ELR (cell line): ENCODE data around the gene SERPINB3.
"Not testable (repeated sequence)": the region's sequence is repeated elsewhere in the genome, so short reads cannot be mapped to it uniquely, and the experiment has no call there.

Source experiments
- DNase-seq: peaks from one replicate; pipeline ENCODE4 v3.0.0-alpha.2; 2015; ENCODE audit warnings: low read depth

SERPINB3 gene

DNA sequence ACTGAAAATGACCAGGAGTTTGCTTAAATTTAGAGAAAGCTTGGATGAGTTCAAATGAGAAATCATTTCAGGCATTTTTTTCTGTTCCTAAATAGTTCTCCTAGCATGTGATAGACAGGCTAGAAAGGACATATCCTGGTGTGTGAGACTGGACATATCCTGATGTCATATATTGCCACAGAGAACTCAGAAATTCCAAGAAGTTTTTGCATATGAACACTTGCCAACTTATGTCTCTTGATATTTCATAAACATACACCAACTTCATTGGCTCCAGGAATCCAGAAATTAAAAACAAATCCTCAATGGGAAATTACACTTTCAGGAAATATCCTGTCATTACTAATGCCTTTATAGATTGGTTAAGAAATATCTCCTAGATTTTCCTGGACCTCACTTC lies 14.8 kb downstream of the SERPINB3 start:
- DNase-seq = peak; percentile 15

- not testable (repeated sequence) for DNase-seq
Measured at GRCh38 chr18:63644694-63645093, 17.0 kb downstream of the SERPINB3 start.

DNA sequence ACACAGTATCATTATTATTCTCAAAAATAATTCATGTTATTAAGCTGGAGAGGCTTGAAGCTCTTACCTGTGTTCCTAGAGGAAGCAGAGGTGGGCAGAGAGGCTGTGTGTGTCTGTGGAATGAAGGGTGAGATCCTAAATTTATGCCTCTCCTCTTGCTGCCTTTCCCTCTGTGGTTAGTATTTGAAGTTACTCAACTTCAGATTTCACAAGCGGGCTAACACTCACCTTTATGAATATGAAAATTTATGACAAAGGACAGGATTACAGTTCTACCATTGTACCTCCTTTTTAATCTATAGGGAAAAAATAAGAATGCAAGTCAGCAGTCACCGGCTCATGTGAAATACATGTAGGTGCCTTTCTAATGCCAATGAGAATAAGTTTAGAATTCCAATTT lies 17.6 kb downstream of the SERPINB3 start, which contains the start of gene SERPINB4:
TSS of gene SERPINB4 (minus strand) at position 115 of the 400 bp plus-strand sequence. CDS start 679 bp downstream, outside the sequence.
- DNase-seq = not testable (repeated sequence)

DNA sequence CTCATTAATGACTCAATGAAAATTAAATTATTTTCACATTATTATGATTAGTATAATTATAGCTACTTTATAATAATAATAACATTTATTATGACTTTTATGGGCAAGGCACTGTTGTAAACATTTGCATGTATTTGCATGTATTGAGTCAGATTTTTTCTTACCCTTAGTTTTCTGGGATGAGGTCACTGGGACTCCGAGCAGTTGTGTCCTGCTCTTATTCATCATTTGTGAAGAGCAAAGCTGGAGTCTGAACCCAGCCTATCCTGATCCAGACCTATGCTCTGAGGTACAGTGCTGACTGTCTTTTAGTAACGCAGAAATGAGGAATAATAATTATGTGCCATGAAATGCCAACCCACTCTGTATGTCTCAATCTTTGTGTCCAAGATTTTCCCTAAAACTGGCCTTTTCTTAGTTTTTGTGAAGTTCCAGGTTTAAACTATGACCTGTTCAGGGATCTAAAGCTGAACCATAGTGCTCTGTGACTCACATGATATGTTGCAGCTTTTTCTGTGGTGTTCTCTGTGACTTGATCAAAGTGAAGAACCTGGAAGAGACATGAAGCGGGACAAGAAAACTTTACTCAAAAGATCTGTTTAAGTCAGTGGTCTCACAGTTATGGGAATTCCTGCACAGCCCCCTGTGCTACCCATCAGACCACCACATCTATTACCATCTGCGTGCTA lies 18.9 kb downstream of the SERPINB3 start:
- DNase-seq = peak; percentile 63

GRCh38 chr18:63641157-63641680 lies 20.5 kb downstream of the SERPINB3 start:
- peak; percentile 74 for DNase-seq

DNA sequence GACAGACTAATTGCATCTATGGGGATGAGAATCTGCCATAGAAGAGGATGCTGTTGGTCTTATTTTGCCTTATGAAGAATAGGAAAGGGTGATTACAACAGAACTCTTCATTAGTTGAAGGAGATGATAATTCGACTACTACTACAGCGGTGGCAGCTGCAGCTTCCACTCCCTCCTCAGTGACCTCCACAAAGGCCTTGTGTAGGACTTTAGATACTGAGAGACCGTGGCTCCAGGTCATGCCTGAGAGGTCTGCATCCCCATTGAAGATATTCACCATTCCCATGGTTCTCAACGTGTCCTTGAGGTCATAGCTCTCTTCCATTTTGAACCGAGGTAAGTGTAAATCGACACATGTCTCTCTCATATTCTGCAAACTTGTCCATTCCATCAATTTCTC lies 24.0 kb downstream of the SERPINB3 start:
- no peak for DNase-seq

GRCh38 chr18:63627819-63628218 lies 33.9 kb downstream of the SERPINB3 start:
- DNase-seq = no peak

DNA sequence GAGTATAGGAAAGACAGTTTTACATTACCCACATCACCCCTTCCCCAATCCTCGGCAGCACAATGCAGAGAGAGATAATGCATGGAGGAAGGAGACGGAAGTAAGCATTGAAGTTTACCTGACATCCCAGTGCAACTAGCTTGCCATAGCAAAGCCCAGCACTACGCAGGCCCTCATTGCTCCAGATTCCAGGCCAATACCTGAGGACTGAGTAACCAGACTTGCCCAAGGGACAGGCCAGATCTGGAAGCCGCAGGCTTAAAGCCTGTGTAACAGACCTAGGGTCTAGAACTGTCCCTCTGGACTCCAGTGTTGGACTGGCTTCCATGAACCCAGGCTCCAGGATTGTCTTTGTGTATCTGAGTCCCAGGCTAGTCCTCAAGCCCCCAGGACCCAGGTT lies 35.3 kb downstream of the SERPINB3 start:
- no peak for DNase-seq

DNA sequence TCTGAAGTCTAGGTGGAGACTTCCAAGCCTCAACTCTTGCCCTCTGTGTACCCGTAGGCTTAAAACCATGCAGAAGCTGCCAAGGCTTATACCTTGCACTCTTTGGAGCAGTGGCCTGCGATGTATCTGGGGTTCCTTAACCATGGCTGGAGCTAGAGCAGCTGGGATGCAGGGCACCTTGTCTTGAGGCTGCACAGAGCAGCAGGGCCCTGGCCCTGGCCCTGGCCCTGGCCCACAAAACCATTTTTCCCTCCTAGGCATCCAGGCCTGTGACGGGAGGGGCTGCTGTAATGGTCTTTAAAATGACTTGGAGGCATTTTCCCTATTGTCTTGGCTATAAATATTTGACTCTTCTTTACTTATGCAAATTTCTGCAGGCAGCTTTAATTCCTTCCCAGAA lies 36.8 kb downstream of the SERPINB3 start:
- DNase-seq = no peak

DNA sequence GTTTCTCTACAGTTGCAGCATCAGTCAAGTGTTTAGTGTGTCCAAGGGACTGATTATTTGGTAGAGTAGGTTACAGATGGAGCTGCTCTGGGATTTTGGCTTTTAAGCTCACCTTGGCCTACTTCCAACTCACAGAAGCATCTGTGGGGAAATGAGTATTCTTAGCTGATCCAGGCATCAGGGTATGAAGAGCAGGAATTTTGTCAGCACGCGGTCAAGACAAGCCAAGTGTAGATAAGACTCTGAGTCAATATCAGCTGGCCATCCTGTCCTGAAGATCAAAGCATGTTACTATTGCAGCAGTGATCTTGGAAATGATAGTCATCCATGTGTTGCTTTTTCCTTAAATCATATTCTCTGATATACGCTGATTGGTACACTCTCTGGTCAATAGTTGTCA lies 42.0 kb downstream of the SERPINB3 start:
- no peak for DNase-seq

DNA sequence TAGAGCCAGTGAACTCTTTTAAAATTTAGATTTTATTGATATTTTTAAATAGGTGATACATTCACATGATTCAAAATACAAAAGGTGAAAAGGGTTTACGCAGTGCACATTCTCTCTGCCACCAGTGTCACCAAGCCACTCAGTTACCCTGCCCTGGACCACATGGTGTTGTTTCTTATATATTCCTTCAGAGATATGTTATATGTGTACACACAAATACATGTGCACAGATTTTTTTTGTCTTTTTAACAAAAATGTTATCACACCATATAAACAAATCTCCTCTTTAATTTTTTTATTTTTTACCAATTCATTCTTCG lies 43.8 kb downstream of the SERPINB3 start:
- DNase-seq = no peak

DNA sequence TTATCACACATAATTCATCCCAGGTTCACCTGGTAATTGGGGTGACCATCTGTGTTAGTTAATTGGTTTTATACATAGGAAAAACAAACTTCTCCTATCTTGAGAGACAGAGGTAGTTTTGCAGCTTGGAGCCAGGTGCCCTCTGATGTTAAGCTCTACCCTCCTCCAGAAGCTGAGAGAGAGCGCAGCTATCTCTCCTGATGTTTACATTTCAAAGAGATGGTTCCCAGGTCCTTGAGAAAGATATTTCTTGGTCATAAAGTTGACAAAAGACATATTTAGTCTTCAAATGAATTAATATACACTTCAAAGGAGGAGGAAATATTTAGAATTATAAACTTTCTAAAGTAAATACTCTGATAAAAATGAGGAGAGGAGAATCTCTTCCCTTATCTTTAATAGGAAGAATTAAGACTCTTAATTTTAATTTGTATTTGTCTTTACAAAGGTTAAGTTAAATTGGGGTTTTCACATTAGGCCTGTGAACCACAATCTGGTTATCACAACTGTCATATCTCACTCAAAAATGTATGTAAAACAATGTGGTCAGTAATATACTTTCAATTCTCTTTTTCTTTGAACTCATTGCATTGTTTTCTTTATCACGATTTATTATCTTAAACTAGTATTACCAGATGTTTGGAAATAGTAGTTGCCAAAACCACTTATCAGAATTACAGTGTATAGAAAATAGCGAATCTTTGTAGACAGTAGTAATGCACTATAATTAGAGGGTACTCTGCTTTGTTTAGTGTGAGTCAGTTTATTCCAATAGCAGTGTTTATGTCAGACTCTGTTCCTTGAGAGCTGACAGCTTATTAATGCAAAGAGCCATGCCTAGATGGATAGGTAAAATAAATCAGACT lies 44.4 kb downstream of the SERPINB3 start:
- DNase-seq = no peak

- no peak for DNase-seq
Measured at GRCh38 chr18:63613420-63613819, 48.3 kb downstream of the SERPINB3 start.

DNA sequence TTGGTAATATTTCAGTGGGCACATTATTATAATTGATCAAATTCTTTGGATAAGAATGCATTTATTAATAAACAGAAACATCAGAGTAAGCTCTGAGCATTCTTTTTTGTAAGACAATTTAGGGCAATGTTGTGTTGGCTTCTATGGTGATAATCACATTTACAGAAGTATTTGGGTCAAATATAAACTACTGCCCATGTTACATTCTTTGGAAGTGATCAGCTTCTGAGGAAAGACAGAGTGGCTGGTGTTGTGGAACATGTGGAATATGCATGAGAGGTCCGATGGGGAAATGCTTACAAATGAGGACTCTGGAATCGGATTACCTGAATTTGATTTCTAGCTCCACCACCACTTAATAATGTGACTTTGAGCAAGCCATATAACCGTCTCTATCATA lies 55.2 kb downstream of the SERPINB3 start:
- DNase-seq = no peak
